ENCODE measurements around the gene SLIT1. TPM values are rescaled to one million over a fixed set of nuclear protein-coding genes. Genes with fewer than 3 reads are reported as not detected.

Gene SLIT1
- total and polyA plus RNA-seq, 12 donors, result 0.05 to 0.65 (median 0.15) TPM

- TF ChIP-seq POLR2A (IDR thresholded peaks at IDR 0.05) (no peak), CTCF (IDR thresholded peaks at IDR 0.05) (no peak)
- Histone ChIP-seq H3K27ac (no peak overlapping the region), H3K4me3 (no peak overlapping the region), H3K36me3 (replicated peaks in 1 of 2) (peaks cover 0 to 3% of the 10 kb centered on the region in 2 donors), H3K9me3 (replicated peaks in 1 of 3) (no peaks in the 10 kb centered on the region), H3K4me1 (replicated peaks in 1 of 2) (no peaks in the 10 kb centered on the region), H3K27me3 (no peaks in the 10 kb centered on the region)
- 82 to 92% (median 87%) methylated on average over 1 of the region's 1 CpG for WGBS, 4 donors
- intact Hi-C loops (cut with DNase I), result no loop called here
- no peak for DNase-seq
These were observed 43.7 kb upstream of the SLIT1 start for GRCh38 chr10:97229322-97230015.

- H3K27me3 ChIP-seq, result no peaks in the 10 kb centered on the region
- no peaks in the 10 kb centered on the region for H3K9me3 ChIP-seq (replicated peaks in 1 of 3)
- H3K27ac ChIP-seq, result no peak overlapping the region
- H3K4me1 ChIP-seq (replicated peaks in 1 of 2), result no peaks in the 10 kb centered on the region
- peaks cover 0 to 3% of the 10 kb centered on the region in 2 donors for H3K36me3 ChIP-seq (replicated peaks in 1 of 2)
- WGBS, 4 donors, result 95 to 100% (median 100%) methylated on average over 1 of the region's 1 CpG
- TF ChIP-seq POLR2A (IDR thresholded peaks at IDR 0.05) (no peak), CTCF (IDR thresholded peaks at IDR 0.05) (no peak)
- DNase-seq, result no peak
- intact Hi-C loops (cut with DNase I), result no loop called here
- H3K4me3 ChIP-seq, result no peak overlapping the region
These were observed 43.0 kb upstream of the SLIT1 start for GRCh38 chr10:97228775-97229157.

- peaks cover 0 to 3% of the 10 kb centered on the region in 2 donors for H3K36me3 ChIP-seq (replicated peaks in 1 of 2)
- TF ChIP-seq CTCF (IDR thresholded peaks at IDR 0.05), result no peak
- TF ChIP-seq POLR2A (IDR thresholded peaks at IDR 0.05), result no peak
These were observed 42.5 kb upstream of the SLIT1 start for GRCh38 chr10:97228130-97228774.

GRCh38 chr10:97226398-97226797 lies 40.6 kb upstream of the SLIT1 start:
- TF ChIP-seq CTCF (IDR thresholded peaks at IDR 0.05) (no peak), POLR2A (IDR thresholded peaks at IDR 0.05) (no peak)
- Histone ChIP-seq H3K4me3 (no peak overlapping the region), H3K4me1 (replicated peaks in 1 of 2) (no peaks in the 10 kb centered on the region), H3K9me3 (replicated peaks in 1 of 3) (no peaks in the 10 kb centered on the region), H3K27me3 (no peaks in the 10 kb centered on the region), H3K27ac (no peak overlapping the region), H3K36me3 (replicated peaks in 1 of 2) (no peaks in the 10 kb centered on the region)
- no peak for DNase-seq
- intact Hi-C loops (cut with DNase I), result no loop called here
- WGBS, 4 donors, result 86 to 90% (median 88%) methylated on average over 4 of the region's 4 CpGs

More at GRCh38 chr10:97228130-97228774, 42.5 kb upstream of the SLIT1 start:
- no peaks in the 10 kb centered on the region for H3K27me3 ChIP-seq
- 86 to 95% (median 88%) methylated on average over 3 of the region's 3 CpGs for WGBS, 4 donors
- H3K9me3 ChIP-seq (replicated peaks in 1 of 3), result no peaks in the 10 kb centered on the region
- no peak overlapping the region for H3K27ac ChIP-seq
- intact Hi-C loops (cut with DNase I), result no loop called here
- DNase-seq, result no peak
- no peak overlapping the region for H3K4me3 ChIP-seq
- no peaks in the 10 kb centered on the region for H3K4me1 ChIP-seq (replicated peaks in 1 of 2)

Measured in adrenal gland (tissue), 12 donors.